Keratinocyte (primary cell): ENCODE results near the gene LRBA. TPM values are rescaled to one million over a fixed set of nuclear protein-coding genes. Genes with fewer than 3 reads are reported as not detected.

Experiments used
- DNase-seq: peaks from one replicate; pipeline ENCODE4 v3.0.0-alpha.2; 2011; ENCODE audit warnings: low read depth, missing footprints, low spot score
- FAIRE-seq: peaks from 2 replicates; lab custom pipeline; 2011; peaks lifted over from hg19 to GRCh38; lab: Jason Lieb, UNC
- H2AFZ ChIP-seq: 2 replicates; pipeline ENCODE4 v1.6.0; 2012; ENCODE audit warnings: low read length, control low read depth, inconsistent platforms; ENCODE audit not compliant: control insufficient read depth
- H3K27ac ChIP-seq: 2 replicates; pipeline ENCODE4 v1.5.1; 2011; ENCODE audit warnings: low read length; ENCODE audit not compliant: control insufficient read depth, insufficient read depth
- H3K27me3 ChIP-seq: 3 replicates; pipeline ENCODE4 v1.6.0; 2011; ENCODE audit warnings: low read length; ENCODE audit not compliant: control insufficient read depth, insufficient read depth; ENCODE audit errors: extremely low read depth
- H3K36me3 ChIP-seq, 2 experiments: 2 replicates in 1 of 2; 3 replicates in 1 of 2; pipeline ENCODE4 v1.5.1; 2011; ENCODE audit warnings: low read length in 2 of 2, mild to moderate bottlenecking in 1 of 2; ENCODE audit not compliant: control insufficient read depth in 2 of 2, insufficient read depth in 2 of 2; ENCODE audit errors: extremely low read depth in 1 of 2
- H3K4me1 ChIP-seq: 3 replicates; pipeline ENCODE4 v1.5.1; 2011; ENCODE audit warnings: low read length; ENCODE audit not compliant: control insufficient read depth, insufficient read depth; ENCODE audit errors: extremely low read depth
- H3K4me2 ChIP-seq: 3 replicates; pipeline ENCODE4 v1.6.0; 2011; ENCODE audit warnings: low read depth, low read length; ENCODE audit not compliant: control insufficient read depth, insufficient read depth; ENCODE audit errors: extremely low read depth
- H3K4me3 ChIP-seq, 3 experiments: fragments of 200-600 bp in 1 of 3; sonication (generic) in 1 of 3; 2 replicates in 2 of 3; 3 replicates in 1 of 3; pipeline ENCODE4 v1.5.1; 2011 to 2016; ENCODE audit warnings: low read length in 3 of 3, mild to moderate bottlenecking in 3 of 3, control low read depth in 2 of 3, inconsistent platforms in 1 of 3, low read depth in 1 of 3, mixed read lengths in 1 of 3, mixed run types in 1 of 3, moderate library complexity in 1 of 3; ENCODE audit not compliant: control insufficient read depth in 2 of 3, insufficient read depth in 2 of 3; ENCODE audit errors: extremely low read depth in 1 of 3
- H3K79me2 ChIP-seq: 2 replicates; pipeline ENCODE4 v1.6.0; 2012; ENCODE audit warnings: low read length; ENCODE audit not compliant: control insufficient read depth, insufficient read depth
- H3K9ac ChIP-seq: 3 replicates; pipeline ENCODE4 v1.6.0; 2011; ENCODE audit warnings: low read length; ENCODE audit not compliant: control insufficient read depth, insufficient read depth; ENCODE audit errors: extremely low read depth
- H3K9me1 ChIP-seq: 3 replicates; pipeline ENCODE4 v1.6.0; 2011; ENCODE audit warnings: low read length; ENCODE audit not compliant: control insufficient read depth, insufficient read depth; ENCODE audit errors: extremely low read depth
- H3K9me3 ChIP-seq: 2 replicates; pipeline ENCODE4 v1.5.1; 2012; ENCODE audit warnings: low read depth, low read length; ENCODE audit not compliant: control insufficient read depth
- H4K20me1 ChIP-seq: 3 replicates; pipeline ENCODE4 v1.6.0; 2011; ENCODE audit warnings: low read length; ENCODE audit not compliant: control insufficient read depth, insufficient read depth; ENCODE audit errors: extremely low read depth
- CTCF ChIP-seq, 3 experiments: IDR thresholded peaks in 1 of 3; conservative IDR thresholded peaks in 1 of 3; optimal IDR thresholded peaks in 1 of 3; 2 replicates in 2 of 3; 3 replicates in 1 of 3; pipeline versions ENCODE3 to v1.5.1; 2011; ENCODE audit warnings: low read length in 3 of 3, mild to moderate bottlenecking in 3 of 3, moderate library complexity in 2 of 3, control low read depth in 1 of 3, inconsistent platforms in 1 of 3; ENCODE audit not compliant: insufficient read depth in 2 of 3; ENCODE audit errors: extremely low read depth in 1 of 3
- EZH2 ChIP-seq: IDR thresholded peaks from one replicate; pipeline ENCODE4 v1.6.1; 2012; ENCODE audit warnings: inconsistent platforms, mild to moderate bottlenecking, low read length, moderate library complexity
- dilution Hi-C: fragments of 300-500 bp; cut with MboI; formaldehyde crosslinking; loops from one replicate; pipeline ENCODE4 v1.7.0; 2020; ENCODE audit warnings: low sequenced_read_pairs; ENCODE audit not compliant: extremely low pct_ligation_motif_present
- polyA plus RNA-seq, 5 experiments: library from polyadenylated mRNA; depleted of rRNA in 3 of 5; stranded (reverse) in 3 of 5; stranded (forward) in 1 of 5; unstranded in 1 of 5; fragments of >200 nt; gene quantifications; 1 replicate in 1 of 5; 2 replicates in 3 of 5; 3 replicates in 1 of 5; pipeline versions ENCODE4 v1.2.1 to v1.2.3, GENCODE V29; 2011 to 2012; ENCODE audit warnings: missing spikeins in 2 of 5, low read depth in 1 of 5, low replicate concordance in 1 of 5

Gene LRBA
- polyA plus RNA-seq, 1 donor (not counting 4 experiments of a cell fraction or from before 2014, with no cell fraction given), result 35.6 TPM

GRCh38 chr4:150461957-150462356 is 553.1 kb downstream of the LRBA start:
- Histone ChIP-seq H3K4me1 (no peaks in the 10 kb centered on the region), H3K9me3 (no peaks in the 10 kb centered on the region), H2AFZ (no peak overlapping the region), H3K4me3 (no peak overlapping the region), H3K27me3 (no peaks in the 10 kb centered on the region), H3K4me2 (no peak overlapping the region), H3K27ac (no peak overlapping the region), H3K36me3 (no peaks in the 10 kb centered on the region), H3K9me1 (no peaks in the 10 kb centered on the region), H3K79me2 (no peaks in the 10 kb centered on the region), H4K20me1 (no peaks in the 10 kb centered on the region), H3K9ac (no peak overlapping the region)
- dilution Hi-C loops, result no loop called here
- FAIRE-seq, result no peak
- TF ChIP-seq CTCF (optimal IDR thresholded peaks at IDR 0.05 in 1 of 3, IDR thresholded peaks at IDR 0.05 in 1 of 3, conservative IDR thresholded peaks at IDR 0.05 in 1 of 3; ENCODE audit: extremely low read depth in 1 of 3, insufficient read depth in 2 of 3, low read length in 3 of 3) (no peak), EZH2 (no peak)
- no peak for DNase-seq

GRCh38 chr4:150457802-150458201 is 557.3 kb downstream of the LRBA start:
- no peaks in the 10 kb centered on the region for H3K36me3 ChIP-seq
- FAIRE-seq (no peak), DNase-seq (no peak)
- H3K4me1 ChIP-seq, result no peaks in the 10 kb centered on the region
- H3K27ac ChIP-seq, result no peak overlapping the region
- dilution Hi-C loops, result no loop called here
- no peaks in the 10 kb centered on the region for H3K79me2 ChIP-seq
- no peaks in the 10 kb centered on the region for H3K9me3 ChIP-seq
- no peak overlapping the region for H3K4me3 ChIP-seq
- no peak overlapping the region for H2AFZ ChIP-seq
- no peak overlapping the region for H3K9ac ChIP-seq
- no peaks in the 10 kb centered on the region for H4K20me1 ChIP-seq
- H3K9me1 ChIP-seq, result no peaks in the 10 kb centered on the region
- H3K27me3 ChIP-seq, result no peaks in the 10 kb centered on the region
- TF ChIP-seq EZH2, result no peak
- no peak overlapping the region for H3K4me2 ChIP-seq

- Histone ChIP-seq H2AFZ (no peak overlapping the region), H3K4me2 (no peak overlapping the region), H3K4me1 (no peaks in the 10 kb centered on the region), H4K20me1 (no peaks in the 10 kb centered on the region), H3K79me2 (no peaks in the 10 kb centered on the region), H3K9me3 (no peaks in the 10 kb centered on the region), H3K4me3 (no peak overlapping the region), H3K36me3 (no peaks in the 10 kb centered on the region), H3K27ac (no peak overlapping the region), H3K9ac (no peak overlapping the region), H3K27me3 (no peaks in the 10 kb centered on the region), H3K9me1 (no peaks in the 10 kb centered on the region)
- dilution Hi-C loops, result no loop called here
- DNase-seq (no peak), FAIRE-seq (no peak)
- no peak for TF ChIP-seq CTCF (optimal IDR thresholded peaks at IDR 0.05 in 1 of 3, IDR thresholded peaks at IDR 0.05 in 1 of 3, conservative IDR thresholded peaks at IDR 0.05 in 1 of 3; ENCODE audit: extremely low read depth in 1 of 3, insufficient read depth in 2 of 3, low read length in 3 of 3)
- TF ChIP-seq EZH2, result no peak
These were observed 563.2 kb downstream of the LRBA start for GRCh38 chr4:150451883-150452282.
